Activated T-helper 9 cell treated with anti-CD3 and anti-CD28 coated beads, Interleukin-2, amount 50 U/mL, for 16 hours (primary cell): Measurements from ENCODE around the gene GPR78.
"Not testable (repeated sequence)": the region's sequence is repeated elsewhere in the genome, so short reads cannot be mapped to it uniquely, and the experiment has no call there.

ENCODE experiments used
- DNase-seq: peaks from one replicate; pipeline ENCODE4 v3.0.0-alpha.2; 2020; ENCODE audit warnings: low read depth

Gene GPR78

DNA sequence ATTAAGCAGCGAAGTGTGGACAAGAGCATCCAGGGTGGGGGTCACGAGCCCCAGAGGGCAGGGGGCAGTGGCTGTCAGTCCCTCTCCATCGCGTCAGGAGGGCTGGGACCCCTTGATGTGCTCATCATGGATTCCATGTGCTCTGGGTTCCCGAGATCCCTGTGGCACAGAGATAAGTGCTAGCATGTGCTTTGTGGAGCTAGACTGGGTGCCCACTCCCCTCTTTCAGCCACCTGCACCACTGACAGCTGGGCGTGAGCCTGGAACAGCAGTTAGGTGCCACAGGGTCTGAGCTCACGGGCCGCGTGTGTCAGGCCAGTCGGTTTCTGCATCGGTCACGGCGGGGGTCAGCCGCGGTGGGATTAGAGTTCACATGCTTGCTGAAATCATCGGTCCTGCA is 36.6 kb downstream of the GPR78 start:
- no peak for DNase-seq

DNA sequence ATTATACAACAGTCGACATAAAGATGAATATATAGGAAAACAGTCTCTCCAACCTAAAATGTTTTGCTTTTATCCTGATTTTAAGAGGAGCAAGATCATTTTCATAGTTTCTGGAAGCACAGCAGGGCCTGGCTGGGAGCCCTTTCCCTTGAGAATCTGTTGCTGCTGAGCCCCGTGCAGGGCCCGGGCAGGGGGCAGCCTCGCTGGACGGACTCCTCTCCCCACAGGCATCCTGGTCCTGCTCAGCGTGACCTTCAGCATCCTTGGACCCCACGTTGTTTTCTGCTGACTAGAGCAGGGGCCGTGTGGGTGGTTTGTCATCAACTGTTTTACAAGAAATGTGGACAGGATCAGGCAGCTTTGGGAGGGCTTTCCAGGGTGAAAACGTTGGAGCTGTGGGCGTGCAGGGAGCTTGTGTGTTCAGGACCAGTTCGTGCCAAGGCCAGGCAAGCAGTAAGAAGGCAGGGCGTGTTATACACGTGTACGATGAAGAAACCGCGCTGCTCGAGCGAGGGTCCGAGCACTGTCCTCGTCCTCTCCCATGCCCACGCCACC is 37.4 kb downstream of the GPR78 start:
- DNase-seq, result no peak

DNA sequence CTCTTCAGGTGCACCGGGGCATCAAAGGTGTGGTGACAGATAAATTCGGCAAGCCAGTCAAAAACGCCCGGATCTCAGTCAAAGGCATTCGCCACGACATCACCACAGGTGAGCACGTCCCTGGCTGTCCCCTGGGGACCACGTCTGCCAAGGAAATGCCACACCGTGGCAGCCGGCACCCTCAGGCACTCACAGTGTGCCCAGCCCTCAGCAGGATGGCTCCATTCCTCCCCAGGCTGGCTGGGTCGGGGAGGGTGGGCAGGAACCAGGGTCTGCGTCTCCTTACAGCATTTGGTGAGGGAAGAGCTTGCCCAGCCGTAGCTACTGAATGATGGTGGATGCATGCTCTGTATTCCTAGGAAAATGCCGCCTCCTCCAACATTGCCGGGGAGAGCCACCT is 38.2 kb downstream of the GPR78 start:
- no peak for DNase-seq

DNA sequence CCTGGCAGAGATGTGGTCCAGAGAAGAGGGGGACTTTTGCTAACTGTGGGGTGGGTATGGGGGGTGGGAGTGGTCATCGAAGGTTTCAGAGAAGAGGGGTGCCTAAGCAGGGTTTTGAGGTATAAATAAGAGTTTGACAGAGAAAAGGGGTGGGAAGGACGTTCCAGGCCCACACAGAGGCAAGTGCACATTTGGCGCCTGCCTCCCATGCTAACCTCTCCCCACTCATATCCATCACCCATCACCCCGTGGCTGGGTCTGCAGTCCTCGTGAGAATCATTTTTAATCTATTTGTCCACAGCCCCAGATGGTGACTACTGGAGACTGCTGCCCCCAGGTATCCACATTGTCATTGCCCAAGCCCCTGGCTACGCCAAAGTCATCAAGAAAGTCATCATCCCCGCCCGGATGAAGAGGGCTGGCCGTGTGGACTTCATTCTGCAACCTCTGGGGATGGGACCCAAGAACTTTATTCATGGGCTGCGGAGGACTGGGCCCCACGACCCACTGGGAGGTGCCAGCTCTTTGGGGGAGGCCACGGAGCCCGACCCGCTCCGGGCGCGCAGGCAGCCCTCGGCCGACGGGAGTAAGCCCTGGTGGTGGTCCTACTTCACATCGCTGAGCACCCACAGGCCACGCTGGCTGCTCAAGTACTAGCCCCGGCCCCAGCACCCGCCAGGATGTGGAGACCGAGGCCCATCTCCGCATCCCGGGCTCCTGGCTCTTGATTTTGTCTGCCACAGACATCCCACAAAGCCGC is 38.9 kb downstream of the GPR78 start:
- DNase-seq, result no peak

DNA sequence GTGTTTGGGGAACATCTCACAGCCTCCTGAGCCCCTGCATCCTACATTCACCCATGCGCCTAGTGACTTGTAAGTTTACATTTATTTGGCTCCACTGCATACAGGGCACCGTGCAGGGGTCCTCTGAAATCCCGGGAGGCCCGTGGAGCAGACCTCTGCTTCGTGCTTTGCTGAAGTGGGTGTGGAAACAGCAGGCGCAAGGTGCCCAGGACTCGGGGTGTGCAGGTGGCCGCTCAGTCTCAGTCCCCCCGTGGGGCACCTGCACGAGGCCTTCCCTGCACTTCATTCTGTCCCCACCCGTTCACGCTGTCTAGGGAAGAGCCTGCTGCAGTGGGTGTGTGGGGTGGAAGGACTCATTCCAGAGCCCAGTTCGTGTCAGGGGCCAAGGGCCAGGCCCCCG is 40.9 kb downstream of the GPR78 start:
- not testable (repeated sequence) for DNase-seq

DNA sequence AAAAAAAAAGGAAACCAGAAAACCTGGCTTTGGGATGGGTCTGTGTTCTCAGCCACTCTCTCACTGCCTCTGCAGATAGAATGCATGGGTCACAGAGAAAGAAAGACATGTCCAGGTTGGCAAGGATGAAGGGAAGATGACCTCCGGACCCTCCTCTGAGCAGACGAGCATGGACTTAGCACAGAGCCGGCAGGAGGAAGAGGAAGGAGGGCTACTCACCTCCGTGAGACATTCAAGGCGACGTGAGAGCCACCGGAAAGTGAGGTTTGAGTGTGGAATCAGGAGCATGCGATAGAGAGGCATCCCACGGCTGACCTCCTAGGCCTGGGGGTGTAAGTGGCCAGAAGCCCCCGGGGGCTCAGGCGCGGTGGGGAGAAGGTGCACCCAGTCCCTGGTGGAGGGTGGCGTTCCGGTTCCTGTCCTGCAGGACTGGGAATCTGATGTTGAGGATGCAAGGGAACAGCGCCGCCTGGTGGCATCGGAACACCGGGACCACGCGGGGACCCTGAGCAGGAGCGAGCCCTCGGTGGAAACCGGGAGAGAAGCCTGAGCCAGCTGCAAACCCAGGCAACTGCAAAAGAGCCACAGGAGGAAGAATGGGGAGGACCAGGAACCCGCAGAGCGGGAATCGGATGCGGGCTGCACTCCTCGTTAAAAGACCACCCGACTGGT is 44.5 kb downstream of the GPR78 start:
- not testable (repeated sequence) for DNase-seq

DNA sequence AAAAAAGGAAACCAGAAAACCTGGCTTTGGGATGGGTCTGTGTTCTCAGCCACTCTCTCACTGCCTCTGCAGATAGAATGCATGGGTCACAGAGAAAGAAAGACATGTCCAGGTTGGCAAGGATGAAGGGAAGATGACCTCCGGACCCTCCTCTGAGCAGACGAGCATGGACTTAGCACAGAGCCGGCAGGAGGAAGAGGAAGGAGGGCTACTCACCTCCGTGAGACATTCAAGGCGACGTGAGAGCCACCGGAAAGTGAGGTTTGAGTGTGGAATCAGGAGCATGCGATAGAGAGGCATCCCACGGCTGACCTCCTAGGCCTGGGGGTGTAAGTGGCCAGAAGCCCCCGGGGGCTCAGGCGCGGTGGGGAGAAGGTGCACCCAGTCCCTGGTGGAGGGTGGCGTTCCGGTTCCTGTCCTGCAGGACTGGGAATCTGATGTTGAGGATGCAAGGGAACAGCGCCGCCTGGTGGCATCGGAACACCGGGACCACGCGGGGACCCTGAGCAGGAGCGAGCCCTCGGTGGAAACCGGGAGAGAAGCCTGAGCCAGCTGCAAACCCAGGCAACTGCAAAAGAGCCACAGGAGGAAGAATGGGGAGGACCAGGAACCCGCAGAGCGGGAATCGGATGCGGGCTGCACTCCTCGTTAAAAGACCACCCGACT is 50.2 kb downstream of the GPR78 start:
- not testable (repeated sequence) for DNase-seq

DNA sequence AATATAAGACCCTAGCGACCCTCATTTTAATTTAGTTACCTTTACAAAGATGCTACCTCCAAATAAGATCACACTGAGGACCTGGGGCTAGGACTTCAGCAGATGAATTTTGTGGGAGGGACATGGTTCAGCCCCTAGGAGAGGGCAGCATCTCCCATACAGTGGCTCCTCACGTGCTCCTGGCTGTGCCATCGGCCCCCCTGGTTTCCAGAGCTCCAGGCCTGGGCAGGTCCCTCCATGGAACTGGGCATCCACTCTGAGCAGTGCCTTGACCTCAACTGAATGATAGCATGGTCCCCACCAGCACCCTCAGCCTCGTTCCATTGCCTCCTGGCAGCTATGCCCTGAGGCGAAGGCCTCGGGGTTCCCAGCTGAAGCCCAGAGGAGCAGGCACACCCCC is 51.7 kb downstream of the GPR78 start:
- DNase-seq, result not testable (repeated sequence)

DNA sequence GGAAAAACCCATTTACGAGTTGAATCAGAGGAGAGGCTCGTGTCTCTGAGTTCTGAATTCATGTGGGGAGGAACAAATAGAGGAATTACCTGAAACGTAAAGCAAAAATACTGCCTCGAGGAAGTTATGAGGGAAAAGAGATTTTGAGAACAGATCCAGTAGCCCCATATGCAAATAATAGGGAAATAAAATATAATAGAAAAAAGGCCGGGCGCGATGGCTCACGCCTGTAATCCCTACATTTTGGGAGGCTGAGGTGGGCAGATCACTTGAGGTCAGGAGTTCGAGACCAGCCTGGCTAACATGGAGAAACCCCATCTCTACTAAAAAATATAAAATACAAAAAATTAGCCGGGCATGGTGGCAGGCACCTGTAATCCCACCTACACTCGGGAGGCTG is 54.6 kb downstream of the GPR78 start:
- not testable (repeated sequence) for DNase-seq

DNA sequence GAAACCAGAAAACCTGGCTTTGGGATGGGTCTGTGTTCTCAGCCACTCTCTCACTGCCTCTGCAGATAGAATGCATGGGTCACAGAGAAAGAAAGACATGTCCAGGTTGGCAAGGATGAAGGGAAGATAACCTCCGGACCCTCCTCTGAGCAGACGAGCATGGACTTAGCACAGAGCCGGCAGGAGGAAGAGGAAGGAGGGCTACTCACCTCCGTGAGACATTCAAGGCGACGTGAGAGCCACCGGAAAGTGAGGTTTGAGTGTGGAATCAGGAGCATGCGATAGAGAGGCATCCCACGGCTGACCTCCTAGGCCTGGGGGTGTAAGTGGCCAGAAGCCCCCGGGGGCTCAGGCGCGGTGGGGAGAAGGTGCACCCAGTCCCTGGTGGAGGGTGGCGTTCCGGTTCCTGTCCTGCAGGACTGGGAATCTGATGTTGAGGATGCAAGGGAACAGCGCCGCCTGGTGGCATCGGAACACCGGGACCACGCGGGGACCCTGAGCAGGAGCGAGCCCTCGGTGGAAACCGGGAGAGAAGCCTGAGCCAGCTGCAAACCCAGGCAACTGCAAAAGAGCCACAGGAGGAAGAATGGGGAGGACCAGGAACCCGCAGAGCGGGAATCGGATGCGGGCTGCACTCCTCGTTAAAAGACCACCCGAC is 55.8 kb downstream of the GPR78 start:
- not testable (repeated sequence) for DNase-seq
